Spleen (tissue), 7 donors: ENCODE measurements around the gene TLR9.

ENCODE experiments used
- POLR2AphosphoS5 ChIP-seq, 3 donors: sonication (generic); formaldehyde crosslinking; IDR thresholded peaks; one replicate each; pipeline ENCODE4 v1.5.1; 2017; ENCODE audit warnings: antibody characterized with exemption in 3 of 3
- TF ChIP-seq, protein P1 (sequence below), 11 experiments: fragments of 200-600 bp in 7 of 11; fragments of 450-650 bp in 4 of 11; sonication (generic) in 4 of 11; IDR thresholded peaks in 8 of 11; conservative IDR thresholded peaks in 3 of 11; 1 replicate in 7 of 11; 2 replicates in 4 of 11; pipeline versions ENCODE4 v1.4.0 to v1.8.0; 2016 to 2021; ENCODE audit warnings: antibody characterized with exemption in 11 of 11, inconsistent platforms in 4 of 11, mild to moderate bottlenecking in 1 of 11
- donor health status: DM: no; HTN: no; CAD: no; lungs with moderate emphysema.
- donor health status: DM: no; HTN: no; CAD: no.
- donor health status: DM: no; HTN: no; CAD: no.

DNA sequence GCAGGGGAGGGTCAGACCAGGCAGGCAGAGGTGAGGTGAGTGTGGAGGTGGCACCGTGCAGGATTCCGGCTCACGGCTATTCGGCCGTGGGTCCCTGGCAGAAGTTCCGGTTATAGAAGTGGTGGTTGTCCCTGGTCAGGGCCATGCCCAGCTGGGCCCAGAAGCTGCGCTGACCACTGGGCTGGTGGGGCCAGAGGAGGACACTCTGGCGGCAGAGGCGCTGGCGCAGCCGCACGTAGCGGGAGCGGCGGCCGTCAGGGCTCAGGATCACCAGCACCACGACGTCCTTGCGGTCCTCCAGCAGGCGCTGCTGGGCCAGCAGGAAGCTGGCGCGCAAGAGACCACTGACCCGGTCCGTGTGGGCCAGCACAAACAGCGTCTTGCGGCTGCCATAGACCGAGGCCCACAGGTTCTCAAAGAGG, 4.3 kb downstream of the TLR9 start:
- TF ChIP-seq, protein P1, sequence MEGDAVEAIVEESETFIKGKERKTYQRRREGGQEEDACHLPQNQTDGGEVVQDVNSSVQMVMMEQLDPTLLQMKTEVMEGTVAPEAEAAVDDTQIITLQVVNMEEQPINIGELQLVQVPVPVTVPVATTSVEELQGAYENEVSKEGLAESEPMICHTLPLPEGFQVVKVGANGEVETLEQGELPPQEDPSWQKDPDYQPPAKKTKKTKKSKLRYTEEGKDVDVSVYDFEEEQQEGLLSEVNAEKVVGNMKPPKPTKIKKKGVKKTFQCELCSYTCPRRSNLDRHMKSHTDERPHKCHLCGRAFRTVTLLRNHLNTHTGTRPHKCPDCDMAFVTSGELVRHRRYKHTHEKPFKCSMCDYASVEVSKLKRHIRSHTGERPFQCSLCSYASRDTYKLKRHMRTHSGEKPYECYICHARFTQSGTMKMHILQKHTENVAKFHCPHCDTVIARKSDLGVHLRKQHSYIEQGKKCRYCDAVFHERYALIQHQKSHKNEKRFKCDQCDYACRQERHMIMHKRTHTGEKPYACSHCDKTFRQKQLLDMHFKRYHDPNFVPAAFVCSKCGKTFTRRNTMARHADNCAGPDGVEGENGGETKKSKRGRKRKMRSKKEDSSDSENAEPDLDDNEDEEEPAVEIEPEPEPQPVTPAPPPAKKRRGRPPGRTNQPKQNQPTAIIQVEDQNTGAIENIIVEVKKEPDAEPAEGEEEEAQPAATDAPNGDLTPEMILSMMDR (IDR thresholded peaks at IDR 0.05 in 8 of 11, conservative IDR thresholded peaks at IDR 0.05 in 3 of 11), result no peak
- peak in 1 of 3 donors; percentile 16 for TF ChIP-seq POLR2AphosphoS5 (IDR thresholded peaks at IDR 0.05)
